ENCODE data around the gene CEP112.

DNA sequence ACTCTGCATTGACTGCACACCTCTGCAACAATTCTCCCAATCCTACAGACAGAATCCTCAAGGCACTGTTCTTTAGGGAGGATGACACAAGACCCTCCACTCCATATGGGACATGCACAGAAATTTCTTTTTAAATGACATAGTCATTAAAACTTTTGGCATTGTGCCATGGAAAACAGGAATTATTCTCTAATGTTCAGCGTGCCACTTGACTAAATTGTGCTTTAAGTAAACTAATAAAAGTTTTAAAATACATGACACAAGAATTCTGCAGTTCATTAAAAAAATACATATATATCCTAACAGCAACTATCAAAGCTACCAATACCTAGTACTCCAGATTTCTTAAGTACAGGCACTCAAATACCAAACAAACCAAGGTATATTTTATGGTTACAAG, 16.0 kb downstream of the CEP112 start:
- TF ChIP-seq, protein P1, sequence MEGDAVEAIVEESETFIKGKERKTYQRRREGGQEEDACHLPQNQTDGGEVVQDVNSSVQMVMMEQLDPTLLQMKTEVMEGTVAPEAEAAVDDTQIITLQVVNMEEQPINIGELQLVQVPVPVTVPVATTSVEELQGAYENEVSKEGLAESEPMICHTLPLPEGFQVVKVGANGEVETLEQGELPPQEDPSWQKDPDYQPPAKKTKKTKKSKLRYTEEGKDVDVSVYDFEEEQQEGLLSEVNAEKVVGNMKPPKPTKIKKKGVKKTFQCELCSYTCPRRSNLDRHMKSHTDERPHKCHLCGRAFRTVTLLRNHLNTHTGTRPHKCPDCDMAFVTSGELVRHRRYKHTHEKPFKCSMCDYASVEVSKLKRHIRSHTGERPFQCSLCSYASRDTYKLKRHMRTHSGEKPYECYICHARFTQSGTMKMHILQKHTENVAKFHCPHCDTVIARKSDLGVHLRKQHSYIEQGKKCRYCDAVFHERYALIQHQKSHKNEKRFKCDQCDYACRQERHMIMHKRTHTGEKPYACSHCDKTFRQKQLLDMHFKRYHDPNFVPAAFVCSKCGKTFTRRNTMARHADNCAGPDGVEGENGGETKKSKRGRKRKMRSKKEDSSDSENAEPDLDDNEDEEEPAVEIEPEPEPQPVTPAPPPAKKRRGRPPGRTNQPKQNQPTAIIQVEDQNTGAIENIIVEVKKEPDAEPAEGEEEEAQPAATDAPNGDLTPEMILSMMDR (IDR thresholded peaks at IDR 0.05; ENCODE audit: low read length), result no peak
- TF ChIP-seq EZH2 (optimal IDR thresholded peaks at IDR 0.05; ENCODE audit: low read depth, low read length) (no peak), EZH2phosphoT487 (IDR thresholded peaks at IDR 0.05; ENCODE audit: low read length) (no peak)

Measured in MM.1S (cell line).